HG03108 (cell line): ENCODE results near the gene PPFIA3.
"Not testable (repeated sequence)": the region's sequence is repeated elsewhere in the genome, so short reads cannot be mapped to it uniquely, and the experiment has no call there.

Source experiments
- ATAC-seq: cut with Tn5 transposase; IDR thresholded peaks from one replicate; pipeline ENCODE4 v1.9.1; 2021; ENCODE audit warnings: moderate library complexity; ENCODE audit not compliant: unreplicated experiment

The PPFIA3 gene

DNA sequence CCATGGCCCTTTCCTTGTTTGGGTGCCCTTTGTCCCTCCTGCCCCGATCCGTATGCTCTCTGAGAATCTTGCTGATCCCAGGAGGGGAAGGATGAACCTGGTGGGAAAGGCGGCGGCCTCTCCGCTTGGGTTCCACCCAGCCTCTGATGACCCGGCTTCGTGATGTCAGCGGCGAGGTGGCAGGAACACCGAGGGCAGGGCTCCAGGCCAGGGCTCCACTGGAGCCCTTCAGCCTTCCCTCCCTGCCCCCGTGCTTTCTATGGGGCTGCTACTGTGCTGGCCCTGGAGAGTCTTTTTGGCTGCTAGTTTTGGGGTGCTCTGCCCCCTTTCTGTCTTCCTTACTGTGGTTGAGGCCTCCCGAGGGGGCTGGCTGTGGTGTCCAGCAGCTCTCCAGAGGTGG is 17.0 kb upstream of the PPFIA3 start:
- ATAC-seq: no peak

GRCh38 chr19:49103331-49104085 is 15.8 kb upstream of the PPFIA3 start:
- no peak for ATAC-seq

- no peak for ATAC-seq
Measured at GRCh38 chr19:49104229-49104864, 15.0 kb upstream of the PPFIA3 start.

DNA sequence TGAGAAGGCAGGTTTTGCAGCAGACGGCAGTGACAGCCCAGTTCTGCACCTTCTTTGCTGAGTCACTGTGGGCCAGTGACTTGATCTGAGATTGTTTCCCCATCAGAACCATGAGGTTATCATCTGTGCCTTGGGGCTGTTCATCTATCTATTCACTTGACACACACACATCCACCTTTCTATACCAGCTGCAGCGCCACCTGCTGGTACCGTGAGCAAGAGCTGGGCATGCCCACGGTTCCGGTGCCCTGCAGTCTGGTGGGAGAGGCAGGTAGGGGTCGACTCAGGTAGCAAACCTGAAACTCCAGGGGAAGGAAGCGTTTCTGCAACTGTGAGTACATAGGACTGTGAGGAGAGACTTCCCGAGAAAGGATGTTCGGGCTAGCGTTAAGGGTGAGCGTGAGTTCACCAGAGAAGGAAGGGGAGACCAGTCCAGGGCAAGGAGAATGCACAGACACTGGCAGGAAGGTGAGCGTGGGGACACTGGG is 12.7 kb upstream of the PPFIA3 start:
- no peak for ATAC-seq

DNA sequence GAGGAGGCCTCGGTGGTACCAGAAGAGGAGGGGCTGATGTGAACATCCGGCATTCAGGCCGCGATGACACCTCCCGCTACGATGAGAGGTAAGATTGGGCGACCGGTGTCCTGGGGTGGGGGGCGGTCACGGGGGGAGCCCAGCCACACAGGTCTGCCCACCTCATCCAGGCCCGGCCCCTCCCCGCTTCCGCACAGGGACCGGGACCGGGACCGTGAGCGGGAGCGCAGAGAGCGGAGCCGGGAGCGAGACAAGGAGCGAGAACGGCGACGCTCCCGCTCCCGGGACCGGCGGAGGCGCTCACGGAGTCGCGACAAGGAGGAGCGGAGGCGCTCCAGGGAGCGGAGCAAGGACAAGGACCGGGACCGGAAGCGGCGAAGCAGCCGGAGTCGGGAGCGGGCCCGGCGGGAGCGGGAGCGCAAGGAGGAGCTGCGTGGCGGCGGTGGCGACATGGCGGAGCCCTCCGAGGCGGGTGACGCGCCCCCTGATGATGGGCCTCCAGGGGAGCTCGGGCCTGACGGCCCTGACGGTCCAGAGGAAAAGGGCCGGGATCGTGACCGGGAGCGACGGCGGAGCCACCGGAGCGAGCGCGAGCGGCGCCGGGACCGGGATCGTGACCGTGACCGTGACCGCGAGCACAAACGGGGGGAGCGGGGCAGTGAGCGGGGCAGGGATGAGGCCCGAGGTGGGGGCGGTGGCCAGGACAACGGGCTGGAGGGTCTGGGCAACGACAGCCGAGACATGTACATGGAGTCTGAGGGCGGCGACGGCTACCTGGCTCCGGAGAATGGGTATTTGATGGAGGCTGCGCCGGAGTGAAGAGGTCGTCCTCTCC is 11.5 kb upstream of the PPFIA3 start:
- ATAC-seq: no peak

DNA sequence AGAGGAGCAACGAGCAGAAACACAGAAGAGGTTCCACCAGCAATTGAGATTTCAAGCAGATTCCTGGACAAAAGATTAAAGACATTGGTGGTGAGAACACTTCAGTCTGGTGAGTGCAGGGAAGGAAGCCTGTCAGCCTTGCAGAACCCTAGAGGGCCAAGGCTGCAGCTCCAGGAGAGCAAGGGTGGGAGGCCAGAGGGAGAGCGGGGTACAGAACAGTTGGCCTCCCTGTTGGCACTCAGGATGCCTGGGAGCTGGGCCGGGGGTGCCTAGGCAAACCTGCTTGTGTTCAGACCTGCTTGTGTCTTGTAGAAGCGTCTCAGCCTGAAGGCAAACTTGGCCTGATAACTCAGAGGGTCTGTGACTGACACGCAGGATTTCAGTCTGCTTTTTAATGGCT is 10.3 kb upstream of the PPFIA3 start:
- ATAC-seq: no peak

- ATAC-seq: no peak
Measured at GRCh38 chr19:49109569-49110233, 9.6 kb upstream of the PPFIA3 start.

DNA sequence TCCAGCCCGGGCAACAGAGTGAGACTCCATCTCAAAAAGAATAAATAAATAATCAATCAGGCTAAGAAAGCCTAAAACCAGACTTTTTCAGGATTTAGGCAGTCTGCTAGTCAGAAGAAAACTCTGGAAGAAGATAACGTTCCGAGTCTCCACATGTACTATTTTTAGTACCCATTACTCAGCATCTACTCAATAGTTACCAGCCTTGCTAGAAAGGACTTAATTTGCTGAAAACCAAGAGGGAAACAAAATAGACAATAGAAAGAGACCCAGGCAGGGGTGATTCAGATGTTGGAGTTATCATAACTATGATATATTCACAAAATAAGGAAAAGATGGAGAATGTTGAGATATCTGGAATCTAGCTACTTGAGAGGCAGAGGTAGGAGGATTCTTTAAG is 8.8 kb upstream of the PPFIA3 start:
- ATAC-seq: no peak

- no peak for ATAC-seq
Measured at GRCh38 chr19:49111218-49111998, 7.9 kb upstream of the PPFIA3 start.

DNA sequence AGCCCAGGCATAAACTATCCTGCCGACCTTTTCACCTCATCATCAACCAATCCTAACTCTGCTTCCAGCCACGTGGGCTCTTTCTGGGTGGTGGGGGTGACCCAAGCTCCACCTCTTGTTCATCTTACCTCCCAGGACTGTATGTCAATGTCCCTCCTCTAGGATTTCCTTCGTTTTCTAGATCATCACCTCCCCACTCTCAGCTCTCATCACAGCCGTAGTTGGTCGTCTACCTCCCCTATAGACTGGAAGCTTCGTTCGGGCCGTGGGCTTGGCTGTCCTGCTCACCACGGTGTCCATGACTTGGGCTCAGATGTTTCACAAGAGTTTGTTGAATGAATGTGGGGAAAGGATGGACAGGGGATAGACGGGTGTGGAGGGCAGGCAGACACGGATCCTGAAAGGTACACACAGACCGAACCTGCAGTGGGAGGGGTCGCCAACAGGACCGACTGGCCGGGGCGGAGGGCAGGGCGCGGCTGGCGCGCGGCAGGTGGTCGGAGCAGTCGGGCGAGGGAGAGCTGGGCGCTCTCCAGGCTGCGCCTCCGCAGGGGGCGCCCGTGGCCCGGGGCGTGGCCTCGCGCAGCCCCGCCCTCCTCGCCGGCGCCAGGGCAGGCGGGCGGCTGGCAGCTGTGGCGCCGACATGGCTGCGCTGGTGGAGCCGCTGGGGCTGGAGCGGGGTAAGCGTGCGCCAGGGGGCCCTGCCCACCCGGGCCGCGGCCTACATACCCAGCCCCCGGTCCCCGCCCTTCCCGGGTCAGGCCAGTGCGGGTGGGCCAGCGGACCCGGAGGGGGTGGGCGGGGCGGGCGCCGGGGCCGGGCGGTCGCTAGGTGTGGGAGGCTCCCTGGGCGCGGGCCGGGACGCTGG is 5.3 kb upstream of the PPFIA3 start, which contains the start of gene LIN7B:
Gene LIN7B (plus strand): TSS at position 609 of the 868 bp plus-strand sequence. CDS start 35 bp downstream, at position 644.
- ATAC-seq: peak; percentile 54

DNA sequence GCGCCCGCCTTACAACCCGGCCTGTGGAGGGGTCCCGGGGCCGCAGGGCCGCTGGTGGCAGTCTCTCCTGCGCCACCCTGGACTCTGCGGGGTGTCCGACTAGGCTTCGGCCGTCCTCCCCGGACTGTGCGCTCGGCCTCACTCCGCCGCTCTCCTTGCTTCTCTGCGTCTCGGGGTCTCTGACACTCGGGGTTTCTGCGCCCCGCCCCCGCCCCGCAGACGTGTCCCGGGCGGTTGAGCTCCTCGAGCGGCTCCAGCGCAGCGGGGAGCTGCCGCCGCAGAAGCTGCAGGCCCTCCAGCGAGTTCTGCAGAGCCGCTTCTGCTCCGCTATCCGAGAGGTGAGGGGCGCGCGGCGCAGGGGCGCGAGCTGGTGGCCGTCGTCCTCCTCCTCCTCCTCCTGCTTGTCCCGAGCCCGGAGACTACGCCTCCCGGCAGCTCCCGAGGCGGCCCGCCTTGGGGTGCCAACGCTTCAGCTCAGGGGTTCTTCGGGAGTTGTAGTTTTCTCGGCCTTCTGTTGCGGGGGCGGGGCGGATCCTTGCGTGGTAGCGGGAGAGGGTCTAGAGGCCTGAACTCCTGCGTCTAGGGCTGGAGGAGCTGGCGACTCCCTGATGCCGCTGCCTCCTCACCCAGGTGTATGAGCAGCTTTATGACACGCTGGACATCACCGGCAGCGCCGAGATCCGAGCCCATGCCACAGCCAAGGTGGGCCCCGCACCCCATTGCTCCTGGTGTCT is 4.5 kb upstream of the PPFIA3 start:
- no peak for ATAC-seq

GRCh38 chr19:49116544-49116943 is 2.8 kb upstream of the PPFIA3 start:
- no peak for ATAC-seq

DNA sequence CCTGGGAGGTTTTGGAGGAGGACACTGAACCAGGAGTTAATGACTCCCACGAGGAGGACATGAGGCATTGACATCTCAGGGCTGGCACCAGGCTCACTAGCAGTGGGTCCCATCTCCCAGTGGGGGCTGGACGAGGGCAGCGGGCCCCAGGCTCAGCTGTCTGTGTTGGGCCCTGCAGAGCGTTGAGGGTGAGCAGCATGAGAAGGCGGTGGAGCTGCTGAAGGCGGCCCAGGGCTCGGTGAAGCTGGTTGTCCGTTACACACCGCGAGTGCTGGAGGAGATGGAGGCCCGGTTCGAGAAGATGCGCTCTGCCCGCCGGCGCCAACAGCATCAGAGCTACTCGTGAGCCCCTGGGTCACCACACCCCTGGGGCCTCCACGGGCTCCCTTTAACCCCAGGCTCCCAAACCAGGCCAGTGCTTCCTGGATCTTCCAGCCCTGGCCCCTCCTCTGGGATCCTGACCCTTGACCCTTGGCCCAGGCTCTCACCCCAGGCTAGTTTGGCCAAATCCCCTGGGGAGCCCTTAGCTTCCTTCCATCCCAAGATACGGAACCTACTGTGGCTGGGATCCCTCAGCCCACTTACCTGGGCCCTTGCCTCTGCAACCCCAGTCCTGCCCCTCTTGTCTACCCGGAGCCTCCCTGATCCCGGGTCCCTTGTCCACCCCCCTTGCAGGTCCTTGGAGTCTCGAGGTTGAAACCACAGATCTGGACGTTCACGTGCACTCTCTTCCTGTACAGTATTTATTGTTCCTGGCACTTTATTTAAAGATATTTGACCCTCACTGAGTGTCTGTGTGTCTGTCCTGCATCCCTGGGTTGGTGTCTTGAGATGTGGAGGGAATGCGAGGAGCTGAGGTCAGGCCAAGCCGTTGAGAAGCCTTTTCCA is 1.4 kb upstream of the PPFIA3 start:
- no peak for ATAC-seq

- ATAC-seq: peak; percentile 73
Measured at GRCh38 chr19:49118565-49119410, 556 bp upstream of the PPFIA3 start, which contains the start of gene C19orf73. TSS of gene C19orf73 (minus strand) at chr19:49119143. CDS start at chr19:49119022, 121 bp downstream.

GRCh38 chr19:49120325-49120683 is 960 bp downstream of the PPFIA3 start:
- ATAC-seq: no peak

DNA sequence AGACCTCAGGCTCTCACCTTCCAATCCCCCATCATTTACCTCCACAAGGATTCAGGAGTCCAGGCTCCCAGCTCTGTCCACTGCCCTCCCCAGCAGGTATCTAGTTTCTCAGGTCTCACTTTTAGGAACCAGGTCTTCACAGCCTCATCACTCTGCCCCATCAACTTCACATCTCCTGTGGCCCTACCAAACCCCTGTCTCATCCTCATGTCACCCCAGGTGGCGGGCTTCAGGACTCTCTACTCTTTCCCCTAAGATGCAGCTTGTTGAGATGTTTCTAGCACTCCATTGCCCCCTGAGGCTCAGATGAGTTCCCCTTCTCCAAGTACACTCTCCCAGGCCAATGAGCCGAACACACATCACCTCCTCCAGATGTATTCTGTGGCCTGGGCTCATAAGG is 1.5 kb downstream of the PPFIA3 start:
- ATAC-seq: no peak

GRCh38 chr19:49121841-49122240 is 2.5 kb downstream of the PPFIA3 start:
- ATAC-seq: not testable (repeated sequence)
